ENCODE measurements around the gene CPNE6. TPM values are rescaled to one million over a fixed set of nuclear protein-coding genes. Genes with fewer than 3 reads are reported as not detected.

Gene CPNE6
- polyA plus RNA-seq, 1 of the 3 experiments (the other 2 are of a cell fraction): not detected

GRCh38 chr14:24122416-24122815, 51.1 kb downstream of the CPNE6 start:
- H3K9ac ChIP-seq: no peak overlapping the region

More at GRCh38 chr14:24122416-24122815, 51.1 kb downstream of the CPNE6 start:
- no peaks in the 10 kb centered on the region for H3K9me2 ChIP-seq
- H3K27ac ChIP-seq (ENCODE audit: low read depth in 2 of 2, low read length in 1 of 2): no peak overlapping the region
- POLR2A ChIA-PET: interaction anchor here (0.9 kb wide), 1 partner anchor 8 kb away, joined by 4 read pairs; the partner anchor contains the start of gene DCAF11
- H3K79me2 ChIP-seq (ENCODE audit: insufficient read depth): no peaks in the 10 kb centered on the region
- no peak overlapping the region for H3K4me3 ChIP-seq (ENCODE audit: low read depth in 2 of 2, low read length in 1 of 2)
- no peaks in the 10 kb centered on the region for H3K9me3 ChIP-seq
- peaks cover 12 to 40% of the 10 kb centered on the region in 2 experiments for H3K36me3 ChIP-seq (replicated peaks in 1 of 2; ENCODE audit: control insufficient read depth in 1 of 2, insufficient read depth in 2 of 2, low read length in 1 of 2)
- no peak overlapping the region for H2AFZ ChIP-seq (ENCODE audit: low read depth)
- no peaks in the 10 kb centered on the region for H3K27me3 ChIP-seq (ENCODE audit: insufficient read depth)
- CTCF ChIA-PET: interaction anchor here (1.3 to 2.0 kb wide), 2 partner anchors 14 to 32 kb away, joined by 3 to 5 read pairs; no protein-coding TSS in a partner anchor
- peaks cover 2% of the 10 kb centered on the region for H3F3A ChIP-seq (replicated peaks; ENCODE audit: insufficient read depth)
- 94% methylated on average over 4 of the region's 4 CpGs for WGBS (ENCODE audit: low lambda C conversion rate)
- H3K4me1 ChIP-seq (ENCODE audit: control insufficient read depth in 1 of 2, insufficient read depth in 2 of 2, low read depth in 1 of 2, low read length in 1 of 2): no peaks in the 10 kb centered on the region
- no peak overlapping the region for H3K4me2 ChIP-seq
- no peak for DNase-seq
- H4K20me1 ChIP-seq (ENCODE audit: insufficient read depth): no peaks in the 10 kb centered on the region
- TF ChIP-seq MEF2A (IDR thresholded peaks at IDR 0.05; ENCODE audit: borderline replicate concordance, low read depth) (no peak), SIN3A (IDR thresholded peaks at IDR 0.05; ENCODE audit: borderline replicate concordance, low read depth, low read length) (no peak), MXI1 (IDR thresholded peaks at IDR 0.05; ENCODE audit: low read depth, low read length) (no peak), EZH2phosphoT487 (IDR thresholded peaks at IDR 0.05; ENCODE audit: borderline replicate concordance, low read depth) (no peak), JUND (IDR thresholded peaks at IDR 0.05) (no peak), RFX5 (IDR thresholded peaks at IDR 0.05; ENCODE audit: low read length) (no peak), REST (IDR thresholded peaks at IDR 0.05; ENCODE audit: low read depth, low read length) (no peak), CHD2 (IDR thresholded peaks at IDR 0.05; ENCODE audit: low read length, partially characterized antibody) (no peak), GATA2 (CRISPR knock-in tag; IDR thresholded peaks at IDR 0.05) (no peak), RXRA (IDR thresholded peaks at IDR 0.05; ENCODE audit: borderline replicate concordance, low read depth) (no peak), USF2 (IDR thresholded peaks at IDR 0.05; ENCODE audit: borderline replicate concordance, low read depth, low read length) (no peak), NRF1 (IDR thresholded peaks at IDR 0.05; ENCODE audit: low read depth, low read length) (no peak)
- TF ChIP-seq, protein P1, sequence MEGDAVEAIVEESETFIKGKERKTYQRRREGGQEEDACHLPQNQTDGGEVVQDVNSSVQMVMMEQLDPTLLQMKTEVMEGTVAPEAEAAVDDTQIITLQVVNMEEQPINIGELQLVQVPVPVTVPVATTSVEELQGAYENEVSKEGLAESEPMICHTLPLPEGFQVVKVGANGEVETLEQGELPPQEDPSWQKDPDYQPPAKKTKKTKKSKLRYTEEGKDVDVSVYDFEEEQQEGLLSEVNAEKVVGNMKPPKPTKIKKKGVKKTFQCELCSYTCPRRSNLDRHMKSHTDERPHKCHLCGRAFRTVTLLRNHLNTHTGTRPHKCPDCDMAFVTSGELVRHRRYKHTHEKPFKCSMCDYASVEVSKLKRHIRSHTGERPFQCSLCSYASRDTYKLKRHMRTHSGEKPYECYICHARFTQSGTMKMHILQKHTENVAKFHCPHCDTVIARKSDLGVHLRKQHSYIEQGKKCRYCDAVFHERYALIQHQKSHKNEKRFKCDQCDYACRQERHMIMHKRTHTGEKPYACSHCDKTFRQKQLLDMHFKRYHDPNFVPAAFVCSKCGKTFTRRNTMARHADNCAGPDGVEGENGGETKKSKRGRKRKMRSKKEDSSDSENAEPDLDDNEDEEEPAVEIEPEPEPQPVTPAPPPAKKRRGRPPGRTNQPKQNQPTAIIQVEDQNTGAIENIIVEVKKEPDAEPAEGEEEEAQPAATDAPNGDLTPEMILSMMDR (IDR thresholded peaks at IDR 0.05): no peak
- TF ChIP-seq, protein P2, sequence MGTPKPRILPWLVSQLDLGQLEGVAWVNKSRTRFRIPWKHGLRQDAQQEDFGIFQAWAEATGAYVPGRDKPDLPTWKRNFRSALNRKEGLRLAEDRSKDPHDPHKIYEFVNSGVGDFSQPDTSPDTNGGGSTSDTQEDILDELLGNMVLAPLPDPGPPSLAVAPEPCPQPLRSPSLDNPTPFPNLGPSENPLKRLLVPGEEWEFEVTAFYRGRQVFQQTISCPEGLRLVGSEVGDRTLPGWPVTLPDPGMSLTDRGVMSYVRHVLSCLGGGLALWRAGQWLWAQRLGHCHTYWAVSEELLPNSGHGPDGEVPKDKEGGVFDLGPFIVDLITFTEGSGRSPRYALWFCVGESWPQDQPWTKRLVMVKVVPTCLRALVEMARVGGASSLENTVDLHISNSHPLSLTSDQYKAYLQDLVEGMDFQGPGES (IDR thresholded peaks at IDR 0.05; ENCODE audit: low read depth, low read length): no peak

All from SK-N-SH (cell line).